Liver (tissue), 3 donors: ENCODE measurements around the gene SYCP2.

Experiments
- CTCF ChIP-seq: fragments of 150-350 bp; IDR thresholded peaks from 2 replicates; pipeline ENCODE4 v1.5.1; 2017; ENCODE audit warnings: improper control_type of control experiment, low read depth, low read length; ENCODE audit not compliant: missing input control
- GABPA ChIP-seq, 2 donors: IDR thresholded peaks in 1 of 2; conservative IDR thresholded peaks in 1 of 2; 2 replicates each; pipeline ENCODE4 v1.6.1; 2016; ENCODE audit warnings: antibody characterized with exemption in 2 of 2, mild to moderate bottlenecking in 1 of 2, moderate library complexity in 1 of 2
- HNF4A ChIP-seq, 2 donors: conservative IDR thresholded peaks; 2 replicates each; pipeline ENCODE4 v1.6.1; 2016; ENCODE audit warnings: antibody characterized with exemption in 2 of 2, mild to moderate bottlenecking in 2 of 2
- JUND ChIP-seq, 2 donors: IDR thresholded peaks; 2 replicates each; pipeline ENCODE4 v1.6.1; 2016; ENCODE audit warnings: antibody characterized with exemption in 2 of 2
- RAD21 ChIP-seq, 2 donors: IDR thresholded peaks; 2 replicates each; pipeline ENCODE4 v1.6.1; 2016; ENCODE audit warnings: antibody characterized with exemption in 2 of 2, mild to moderate bottlenecking in 2 of 2
- REST ChIP-seq: IDR thresholded peaks from 2 replicates; pipeline ENCODE4 v1.6.1; 2016; ENCODE audit warnings: antibody characterized with exemption, mild to moderate bottlenecking
- TAF1 ChIP-seq: conservative IDR thresholded peaks from 2 replicates; pipeline ENCODE4 v1.6.1; 2016; ENCODE audit warnings: antibody characterized with exemption, mild to moderate bottlenecking
- donor health status: healthy.
- donor health status: healthy.

GRCh38 chr20:59871096-59871495, 62.3 kb downstream of the SYCP2 start:
- no peak for TF ChIP-seq CTCF
- no peak for TF ChIP-seq REST
- no peak for TF ChIP-seq JUND (IDR thresholded peaks at IDR 0.05)
- no peak for TF ChIP-seq GABPA (IDR thresholded peaks at IDR 0.05 in 1 of 2, conservative IDR thresholded peaks at IDR 0.05 in 1 of 2)
- no peak for TF ChIP-seq RAD21 (IDR thresholded peaks at IDR 0.05)
- no peak for TF ChIP-seq TAF1
- no peak for TF ChIP-seq HNF4A (conservative IDR thresholded peaks at IDR 0.05)
